Fibroblast of peridontal ligament (primary cell): ENCODE data around the gene NFIX.
A peak's percentile ranks its signal among the peaks of the same experiment; 100 is the strongest.

Source experiments
- DNase-seq: peaks from one replicate; pipeline ENCODE4 v3.0.0-alpha.2; 2010; ENCODE audit errors: extremely low read depth

NFIX gene

DNA sequence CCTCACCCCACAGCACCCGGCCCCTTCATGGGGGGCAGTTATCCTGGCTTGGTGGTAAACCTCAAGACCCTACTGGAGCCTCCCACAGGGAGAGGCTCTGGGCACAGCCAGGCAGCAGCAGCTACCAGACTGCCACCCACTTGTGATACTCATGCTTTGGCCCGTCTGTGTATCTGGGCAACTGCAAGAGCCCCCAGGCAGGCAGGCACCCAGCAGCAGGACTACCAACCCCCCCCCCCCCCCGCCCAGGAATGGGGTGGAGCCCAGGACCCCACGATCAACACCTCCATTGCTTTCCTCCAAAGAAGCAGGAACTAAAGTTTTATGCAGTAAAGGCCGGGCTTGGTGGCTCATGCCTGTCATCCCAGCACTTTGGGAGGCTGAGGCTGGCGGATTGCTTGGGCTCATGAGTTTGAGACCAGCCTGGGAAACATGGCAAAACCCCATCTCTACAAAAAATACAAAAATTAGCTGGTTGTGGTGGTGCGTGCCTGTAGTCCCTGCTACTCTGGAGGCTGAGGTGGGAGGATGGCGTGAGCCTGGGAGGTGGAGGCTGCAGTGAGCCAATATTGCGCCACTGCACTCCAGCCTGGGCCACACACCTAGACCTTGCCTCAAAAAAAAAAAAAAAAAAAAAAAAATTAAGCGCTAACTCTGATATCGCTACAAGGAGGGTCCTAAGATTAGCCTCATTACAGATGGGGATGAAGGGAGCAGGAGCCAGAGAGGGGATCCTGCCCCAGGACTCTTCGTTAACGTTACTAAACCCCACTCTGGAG lies 108.5 kb downstream of the NFIX start:
- no peak for DNase-seq

DNA sequence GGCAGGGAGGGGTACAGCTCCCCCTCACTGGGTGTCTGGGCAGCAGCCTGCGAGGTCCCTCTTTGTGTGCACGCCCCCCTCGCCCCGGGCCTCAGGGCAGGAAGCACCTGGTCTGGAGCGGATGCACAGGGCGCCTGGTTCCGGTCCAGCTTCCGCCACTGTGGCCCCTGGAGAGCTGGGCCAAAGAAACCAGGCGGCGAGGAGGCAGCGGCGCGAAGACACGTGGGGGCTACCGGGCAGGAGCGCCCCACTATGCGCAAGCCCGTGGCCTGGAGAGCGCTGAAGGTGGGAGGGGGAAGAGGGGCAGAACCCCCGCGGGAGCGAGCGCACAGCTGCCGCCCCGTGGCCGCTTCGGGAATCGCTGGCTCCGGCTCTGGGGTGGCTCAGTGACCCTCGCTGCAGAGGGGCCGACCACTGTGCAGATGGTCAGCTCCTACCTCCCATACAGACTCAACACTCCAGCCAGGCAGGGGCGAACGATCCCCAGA lies 109.1 kb downstream of the NFIX start:
- no peak for DNase-seq

DNA sequence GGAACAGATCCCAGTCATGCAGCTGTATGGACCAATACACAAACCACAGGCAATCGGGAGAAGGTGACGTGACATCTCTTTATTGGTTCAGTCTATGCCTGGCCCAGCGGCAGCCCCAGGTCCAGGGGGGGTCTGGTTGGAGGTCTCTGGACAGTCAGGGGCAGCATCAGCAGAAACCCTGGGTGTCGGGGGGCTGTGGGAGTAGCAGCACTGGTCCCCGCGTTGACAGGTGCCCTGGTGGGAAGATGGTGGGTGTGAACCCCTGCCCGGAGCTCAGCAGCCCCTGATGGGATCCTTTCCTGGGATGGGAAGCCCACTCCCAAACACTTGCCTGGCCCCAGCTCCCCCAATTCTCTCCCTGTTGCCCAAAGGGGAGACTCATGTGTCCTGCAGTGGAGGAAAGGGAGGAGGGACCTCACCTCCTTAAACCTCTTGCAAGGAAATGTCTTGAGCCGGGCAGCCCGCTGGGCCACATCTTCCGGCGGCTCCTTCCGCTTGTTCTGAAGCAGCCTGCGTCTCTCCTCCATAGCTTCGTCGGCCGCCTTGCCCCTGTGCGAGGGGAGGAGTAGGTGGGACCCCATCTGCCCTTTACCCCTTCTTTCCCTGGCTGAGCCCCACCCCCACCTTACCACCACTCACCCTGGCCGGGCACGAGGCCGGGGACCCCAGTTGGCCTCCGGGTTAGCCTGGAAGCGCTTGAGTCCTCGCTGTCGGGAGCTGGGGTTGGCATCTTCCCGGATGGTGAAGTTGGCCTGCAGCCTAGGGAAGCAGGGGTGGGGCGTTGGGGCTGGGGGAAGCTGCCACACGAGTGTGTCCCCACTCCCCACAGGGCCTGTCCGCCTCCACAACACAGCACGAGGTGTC lies 109.8 kb downstream of the NFIX start:
- no peak for DNase-seq

DNA sequence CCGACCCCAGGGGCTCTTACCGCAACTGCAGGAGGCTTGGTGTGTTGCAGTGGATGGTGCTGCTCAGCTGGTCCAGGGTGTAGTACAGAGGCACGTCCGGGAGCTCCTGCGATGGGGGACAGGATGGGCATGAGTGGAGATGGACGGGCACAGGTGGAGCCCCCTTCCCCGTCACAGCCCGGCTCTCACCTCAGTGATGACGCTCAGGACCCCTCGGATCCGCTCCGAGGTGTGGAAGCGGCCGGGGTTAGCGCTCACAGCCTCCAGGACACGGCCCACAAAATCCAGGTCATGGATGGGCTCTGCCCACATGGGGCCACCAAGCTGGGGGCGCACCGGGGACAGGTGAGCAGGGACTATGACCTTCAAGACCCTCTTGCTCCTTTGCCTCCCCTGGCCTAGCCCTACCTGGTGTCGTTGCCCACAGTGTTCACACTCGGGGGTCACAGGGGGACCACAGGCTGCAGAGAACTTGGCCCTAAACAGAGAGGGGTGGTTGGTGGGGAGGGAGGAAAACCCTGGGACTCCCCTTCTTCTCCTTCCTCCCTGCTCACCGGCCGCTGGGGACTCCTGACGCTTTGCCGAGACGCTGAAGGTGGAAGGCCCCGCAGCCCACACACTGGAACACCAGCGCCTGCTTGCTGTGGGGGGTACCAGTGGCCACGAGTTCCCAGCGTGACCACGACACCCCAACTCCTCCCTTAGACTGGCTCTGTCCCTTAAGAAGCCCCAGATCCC lies 114.3 kb downstream of the NFIX start:
- no peak for DNase-seq

DNA sequence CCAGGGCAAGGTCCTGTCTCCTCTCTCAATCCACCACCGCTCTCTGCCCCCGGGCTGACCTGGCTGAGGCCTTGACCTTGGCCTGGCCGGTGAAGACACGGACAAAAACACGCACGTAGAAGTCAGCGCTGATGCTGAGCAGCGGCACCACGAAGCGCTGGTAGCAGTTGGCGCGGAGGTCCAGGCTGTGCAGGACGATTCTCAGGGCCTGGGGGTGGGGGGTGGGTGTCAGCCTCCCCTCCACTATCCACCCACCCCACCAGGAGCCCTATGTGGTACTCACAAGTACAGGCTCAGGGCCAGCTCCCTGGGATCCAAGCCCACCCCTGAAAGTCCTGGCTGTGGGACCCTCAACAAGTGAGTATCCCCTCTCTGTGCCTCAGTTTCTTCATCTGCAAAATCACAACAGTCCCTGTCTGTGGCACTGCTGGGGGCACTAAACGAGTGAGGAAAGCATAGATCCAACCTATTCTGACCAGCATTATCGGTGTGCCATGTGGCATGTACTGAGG lies 114.9 kb downstream of the NFIX start:
- DNase-seq: no peak

DNA sequence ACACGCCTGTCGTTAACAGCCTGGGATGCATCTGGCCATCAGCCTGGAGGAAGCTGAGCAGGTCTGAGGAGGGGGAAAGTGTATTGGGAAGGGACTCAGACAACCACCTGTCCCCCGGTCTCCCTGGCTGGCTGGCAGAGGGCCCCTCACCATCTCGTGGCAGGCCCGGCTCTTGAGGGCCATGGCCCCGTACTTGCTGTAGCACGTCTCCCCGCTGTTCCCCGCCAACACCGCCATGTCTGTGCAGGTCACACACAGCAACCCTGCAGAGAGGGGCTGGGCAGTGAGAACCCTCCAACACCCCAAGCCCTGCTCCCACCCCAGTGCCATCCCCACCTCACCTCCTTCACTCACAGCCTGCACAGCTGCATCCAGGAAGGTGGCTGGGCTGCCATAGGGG lies 117.3 kb downstream of the NFIX start:
- no peak for DNase-seq

DNA sequence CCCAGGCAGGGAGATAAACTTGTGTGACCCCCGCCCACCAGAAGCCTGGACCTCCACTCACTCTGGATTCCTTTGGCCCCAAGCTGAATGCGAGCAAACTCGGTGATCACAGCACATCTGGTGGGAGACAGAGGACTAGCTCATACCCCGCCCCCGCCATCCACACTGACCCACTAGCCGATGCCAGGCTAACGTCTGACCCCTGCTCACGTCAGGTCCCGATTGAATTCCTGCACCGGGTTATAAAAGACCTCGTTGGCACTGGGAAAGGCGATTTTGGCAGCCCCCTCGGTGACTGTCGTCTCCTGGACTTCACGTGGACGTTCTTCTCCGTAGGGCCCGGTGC lies 120.6 kb downstream of the NFIX start:
- DNase-seq: no peak

DNA sequence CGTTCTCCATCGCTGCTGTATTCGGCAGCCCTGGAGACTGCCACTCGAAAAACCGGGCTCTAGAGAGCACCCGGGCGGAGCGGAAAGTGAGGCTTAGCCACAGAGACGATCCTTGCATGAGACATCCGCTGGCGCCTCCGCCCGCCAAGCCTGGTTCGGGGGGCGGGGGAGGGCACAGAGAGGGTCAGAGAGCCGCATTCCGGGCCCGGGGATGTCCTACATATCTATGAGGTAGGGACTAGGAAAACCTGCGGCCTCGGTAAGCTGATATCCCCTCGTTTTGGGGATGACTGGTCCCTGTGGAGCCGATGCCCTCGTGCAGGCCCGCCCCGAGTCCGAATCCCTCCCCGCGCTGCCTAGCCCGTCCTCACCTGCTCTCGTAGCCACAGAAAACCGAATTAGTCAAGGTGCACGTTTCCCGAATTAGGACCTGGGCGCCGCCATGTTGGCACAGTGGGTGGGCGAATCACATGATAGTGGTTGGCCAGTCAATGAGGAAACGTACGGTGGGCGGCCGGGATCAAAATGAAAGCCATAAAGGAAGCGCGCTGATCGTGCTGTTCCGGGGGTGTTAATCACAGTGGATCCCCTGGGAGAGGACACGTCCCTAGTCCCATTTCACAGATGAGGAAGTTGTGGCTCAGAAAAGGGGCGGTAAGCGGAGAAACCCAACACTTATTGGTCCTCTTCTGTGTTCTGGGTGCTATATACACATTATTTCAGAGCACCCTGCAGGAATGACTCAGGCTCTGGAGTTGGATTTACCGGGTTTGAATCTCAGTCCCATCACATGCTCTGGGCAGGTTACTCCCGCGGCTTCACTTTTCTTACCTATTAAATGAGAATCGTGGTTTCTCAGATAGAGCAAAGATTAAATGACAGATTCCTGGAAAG lies 121.3 kb downstream of the NFIX start, which contains the start of gene TRMT1:
TSS of gene TRMT1 (minus strand) at position 459 of the 894 bp plus-strand sequence. CDS start at position 118, 341 bp downstream.
- DNase-seq: peak; percentile 91

DNA sequence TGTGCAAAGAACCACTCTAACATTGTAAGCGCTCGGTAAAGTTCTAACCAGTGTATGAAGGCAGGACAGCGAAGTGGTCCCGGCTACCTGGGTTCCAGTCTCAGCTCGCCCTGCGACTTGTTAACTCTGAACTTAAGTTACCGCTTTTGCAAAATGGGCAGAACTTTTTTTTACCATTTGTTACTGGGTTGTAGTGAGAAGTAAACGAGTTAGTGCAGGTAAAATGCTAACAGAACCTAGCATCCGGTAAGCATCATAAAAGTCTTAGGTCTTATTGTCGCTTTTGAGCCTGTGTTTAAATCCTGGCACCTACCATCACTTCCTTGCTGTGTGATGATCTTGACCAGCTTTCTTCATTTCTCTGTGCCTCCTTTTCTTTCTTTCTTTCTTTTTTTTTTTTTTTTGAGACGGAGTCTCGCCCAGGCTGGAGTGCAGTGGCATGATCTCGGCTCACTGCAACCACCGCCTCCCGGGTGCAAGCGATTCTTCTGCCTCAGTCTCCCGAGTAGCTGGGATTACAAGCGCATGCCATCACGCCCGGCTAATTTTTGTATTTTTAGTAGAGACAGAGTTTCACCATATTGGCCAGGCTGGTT lies 122.0 kb downstream of the NFIX start:
- DNase-seq: no peak

DNA sequence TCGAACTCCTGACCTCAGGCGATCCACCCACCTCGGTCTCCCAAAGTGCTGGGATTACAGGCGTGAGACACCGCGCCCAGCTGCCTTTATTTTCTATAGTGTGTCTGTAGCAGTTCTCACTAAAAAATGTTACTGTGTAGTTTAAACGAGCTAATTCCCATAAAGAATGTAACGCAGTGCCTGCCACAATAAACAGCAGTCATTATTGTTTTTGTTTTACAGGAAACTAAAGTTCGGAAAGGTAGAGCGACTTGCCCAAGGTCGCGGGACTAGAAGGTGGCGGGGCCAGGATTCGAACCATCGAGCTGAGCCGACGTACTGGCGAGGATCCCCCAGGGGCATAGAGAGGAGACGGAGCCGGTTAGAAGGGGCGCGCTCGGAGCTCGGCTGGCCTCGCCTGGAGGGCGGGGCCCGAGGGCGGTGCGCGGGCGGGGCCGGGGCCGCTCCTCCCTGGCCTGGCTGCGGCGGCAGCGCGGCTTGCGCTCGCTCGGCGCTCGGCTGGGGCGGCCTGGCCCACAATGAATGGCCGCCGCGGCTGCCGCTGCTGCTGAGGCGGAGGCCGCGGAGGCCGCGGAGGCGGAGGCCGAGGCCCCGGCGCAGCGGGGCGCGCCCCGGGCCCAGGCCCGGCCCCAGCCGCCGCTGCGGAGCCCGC lies 122.6 kb downstream of the NFIX start, which contains the start of gene NACC1:
TSS of gene NACC1 (plus strand) at position 493 of the 652 bp plus-strand sequence. CDS start 16,944 bp downstream, outside the sequence.
- peak; percentile 79 for DNase-seq

DNA sequence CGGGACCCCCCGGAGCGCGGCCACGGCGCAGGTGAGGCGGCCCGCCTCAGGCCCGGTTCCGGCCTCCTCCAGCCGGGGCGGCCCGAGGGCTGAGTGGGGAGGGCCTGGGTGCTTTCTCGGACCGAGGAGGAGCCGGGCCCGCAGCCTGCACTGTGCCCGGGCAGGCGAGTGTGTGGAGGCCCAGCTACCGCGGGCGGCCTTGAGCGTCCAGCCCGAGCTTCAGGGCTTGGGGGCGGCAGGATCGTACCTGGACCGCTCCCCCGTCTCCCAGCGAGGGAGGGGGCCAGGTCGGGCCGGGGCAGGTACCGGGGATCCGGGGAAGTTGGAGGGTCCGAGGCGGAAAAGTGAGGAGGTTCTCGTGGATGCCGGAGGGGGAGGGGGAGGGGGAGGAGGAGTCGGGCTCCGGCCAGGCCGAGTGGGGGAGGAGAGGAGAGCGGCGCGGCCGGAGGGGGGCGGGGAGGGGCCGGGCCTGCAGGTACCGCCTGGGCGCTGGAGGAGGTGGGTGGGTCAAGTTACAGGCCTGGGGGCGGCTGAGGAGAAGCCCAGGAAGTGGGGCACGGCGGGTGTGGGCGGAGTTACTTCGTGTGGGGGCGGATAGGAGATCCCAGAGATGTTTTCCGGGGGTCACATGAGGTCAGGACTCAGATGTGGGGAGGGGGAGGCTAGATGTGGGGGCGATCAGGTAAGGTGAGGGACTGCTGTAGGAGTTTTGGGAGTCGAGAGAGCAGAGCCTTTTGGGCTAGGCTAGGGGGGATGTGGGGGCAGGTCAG lies 123.3 kb downstream of the NFIX start:
- DNase-seq: no peak

DNA sequence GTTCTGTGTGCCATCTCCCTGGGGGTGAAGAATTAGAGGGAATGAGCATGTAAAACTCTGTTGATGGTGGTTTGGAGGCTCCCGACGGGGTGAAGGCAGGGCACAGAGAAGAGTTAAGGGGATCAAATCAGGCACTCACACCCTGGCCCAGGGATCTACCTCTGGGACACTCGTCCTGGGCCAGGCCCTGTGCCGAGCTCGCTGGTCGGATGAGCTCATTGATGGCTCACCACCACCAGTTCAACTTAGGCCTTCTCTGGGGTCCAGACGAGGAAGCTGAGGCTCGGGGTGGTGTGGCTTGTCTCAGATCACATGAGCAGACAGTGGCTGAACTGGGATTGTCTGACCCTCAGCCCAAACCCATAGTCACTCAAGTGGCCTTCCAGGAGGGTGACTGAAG lies 124.4 kb downstream of the NFIX start:
- no peak for DNase-seq

DNA sequence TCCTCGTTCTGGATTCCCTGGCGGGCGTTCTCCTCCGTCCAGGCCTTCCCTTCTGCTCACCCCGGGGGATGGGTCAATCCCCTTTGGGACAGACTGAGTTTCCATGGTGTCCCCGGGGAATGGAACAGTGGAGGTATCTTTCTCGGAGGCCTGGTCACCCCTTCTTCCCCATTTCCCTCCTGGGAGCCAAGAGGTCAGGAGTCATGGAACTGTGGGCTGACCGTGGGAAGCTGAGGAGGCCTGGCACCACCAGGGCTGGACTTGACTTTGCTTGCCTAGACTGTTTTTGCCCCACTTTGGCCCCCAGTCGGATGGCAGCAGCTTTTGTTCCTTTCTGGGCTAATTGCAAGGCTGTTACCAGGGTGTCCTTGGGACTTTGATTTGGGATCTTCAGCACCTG lies 124.8 kb downstream of the NFIX start:
- DNase-seq: no peak

DNA sequence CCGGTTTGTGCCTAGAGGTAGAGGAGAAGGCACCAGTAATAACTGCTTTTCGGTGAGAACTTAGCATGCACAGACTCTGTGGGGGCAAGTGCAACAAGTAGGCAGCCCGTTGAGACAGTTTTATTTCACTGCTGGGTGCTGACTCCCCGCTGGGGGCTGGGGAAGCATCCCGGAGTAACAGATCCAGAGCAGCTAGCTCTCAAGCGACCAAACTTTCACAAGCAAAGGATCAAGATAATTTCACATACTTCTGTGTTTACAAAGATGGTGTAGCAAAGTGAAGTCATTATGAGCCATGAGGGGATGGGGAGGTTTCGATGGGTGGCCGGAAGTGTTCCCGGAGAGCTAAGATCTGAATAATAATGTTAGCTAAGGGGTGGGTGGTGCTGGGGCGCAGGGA lies 125.5 kb downstream of the NFIX start:
- DNase-seq: peak; percentile 52

DNA sequence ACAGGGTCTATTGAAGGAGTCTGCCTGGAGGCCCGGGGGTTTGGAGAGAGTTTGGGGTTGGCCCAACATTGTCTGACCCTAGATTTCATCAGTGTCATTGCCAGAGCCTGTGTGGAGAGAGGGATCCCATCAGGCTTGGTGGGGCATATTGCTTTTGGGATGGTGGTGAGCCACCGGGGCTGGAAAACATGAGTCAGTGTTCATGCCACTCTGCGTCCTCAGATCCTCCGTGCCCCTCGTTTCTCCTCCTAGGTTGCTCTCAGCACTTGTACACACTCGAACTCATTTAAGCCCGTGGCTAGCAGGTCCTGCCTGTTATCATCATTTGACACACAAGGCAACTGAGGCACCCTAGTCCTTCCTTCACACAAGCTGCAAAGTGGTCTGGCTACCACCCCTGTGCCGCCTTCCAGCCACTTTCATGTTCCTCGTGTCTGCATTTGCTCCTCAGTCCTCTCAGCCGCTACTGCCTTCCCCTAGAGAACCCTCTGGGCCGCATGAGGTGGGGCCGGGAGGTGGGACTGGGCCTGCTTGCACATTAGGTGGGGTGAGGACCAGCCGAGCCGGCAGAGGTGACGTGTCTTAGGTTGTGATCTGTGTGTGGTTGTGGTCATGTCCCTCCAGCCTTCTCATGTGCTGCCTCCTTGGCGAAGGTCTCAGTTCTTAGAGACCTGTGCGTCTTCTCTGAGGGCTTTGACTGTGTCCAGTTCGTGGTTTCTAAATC lies 126.4 kb downstream of the NFIX start:
- DNase-seq: no peak

DNA sequence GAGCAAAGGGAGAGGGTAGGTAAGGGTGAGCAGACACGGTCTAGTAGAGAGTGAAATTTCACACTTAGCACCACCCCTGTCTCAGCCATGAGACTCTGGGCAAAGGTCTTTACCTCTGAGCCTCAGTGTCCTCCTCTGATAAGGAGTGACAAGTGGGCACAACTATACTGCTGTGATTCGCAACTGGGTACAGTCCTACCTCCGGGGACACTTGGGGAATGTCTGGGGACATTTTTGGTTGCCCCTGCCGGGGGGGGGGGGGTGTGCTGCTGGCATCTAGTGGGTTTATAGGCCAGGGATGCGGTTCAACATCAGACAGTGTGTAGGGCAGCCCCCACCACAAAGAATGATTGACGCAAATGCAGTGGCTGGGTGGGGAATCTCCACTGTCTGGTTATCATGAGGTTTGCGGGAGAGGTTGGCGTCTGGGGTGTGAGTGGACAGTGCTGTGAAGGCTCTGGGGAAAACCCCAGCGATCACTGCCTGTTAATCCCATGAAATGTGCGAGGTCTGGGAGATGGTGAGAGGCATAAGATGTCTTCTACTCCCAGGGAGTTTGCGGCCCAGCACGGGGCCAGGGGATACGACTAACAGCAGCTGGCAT lies 127.1 kb downstream of the NFIX start:
- no peak for DNase-seq

DNA sequence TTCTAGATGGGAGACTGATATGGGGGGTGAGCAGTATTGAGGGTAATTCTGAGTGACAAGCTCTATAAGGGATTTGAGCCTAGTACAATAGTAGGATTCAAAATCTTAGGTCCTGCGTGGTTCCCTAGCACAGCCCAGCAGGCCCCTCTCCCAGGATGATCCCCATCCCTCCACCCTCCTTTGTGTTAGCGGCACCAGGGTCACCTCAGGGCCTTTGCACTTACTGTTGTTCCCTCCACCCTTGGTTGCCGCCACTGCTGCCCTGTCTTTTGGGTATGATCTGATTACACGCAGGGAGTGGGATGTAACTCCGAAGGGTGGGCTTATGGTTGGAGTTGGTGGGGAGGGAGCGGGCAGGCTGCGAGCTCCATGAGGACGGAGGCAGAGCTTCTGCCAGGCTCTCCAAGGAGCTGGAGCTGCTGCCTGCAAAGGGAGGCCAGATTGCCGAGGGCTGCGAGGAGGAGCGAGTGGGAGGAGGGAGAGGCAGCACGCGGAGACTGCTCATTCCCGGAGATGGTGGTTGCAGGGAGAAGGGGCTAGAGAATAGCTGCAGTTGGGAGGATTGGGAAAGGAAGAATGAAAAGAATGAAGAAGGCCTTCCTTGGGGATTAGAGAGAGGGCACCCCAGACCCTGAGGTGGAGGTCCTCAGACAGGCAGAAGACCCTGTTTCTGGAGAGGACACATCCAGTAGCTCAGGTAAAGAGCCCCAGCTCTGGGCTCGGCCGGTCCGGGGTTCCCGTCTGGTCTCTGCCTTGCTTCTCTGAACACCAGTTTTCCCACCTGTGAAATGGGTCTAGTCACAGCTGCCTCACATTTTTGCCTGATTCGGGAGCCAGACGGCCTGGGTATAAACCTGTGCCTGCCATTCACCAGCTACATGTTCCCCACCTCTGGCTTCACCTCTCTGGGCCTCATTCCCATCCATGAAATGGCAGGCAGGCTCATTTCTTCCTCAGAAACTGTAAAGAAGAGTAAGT lies 128.0 kb downstream of the NFIX start:
- no peak for DNase-seq
